ENCODE data around the gene DIP2C.
"Not testable (repeated sequence)": the region's sequence is repeated elsewhere in the genome, so short reads cannot be mapped to it uniquely, and the experiment has no call there.

DIP2C gene

GRCh38 chr10:420154-421121, 269.0 kb downstream of the DIP2C start:
- DNase-seq (ENCODE audit: low read depth in 2 of 2), result no peak

- no peak for DNase-seq (ENCODE audit: low read depth in 2 of 2)
Observed at GRCh38 chr10:418894-419293, 270.6 kb downstream of the DIP2C start.

- no peak for DNase-seq (ENCODE audit: low read depth in 2 of 2)
Observed at GRCh38 chr10:418226-418625, 271.2 kb downstream of the DIP2C start.

- no peak for DNase-seq (ENCODE audit: low read depth in 2 of 2)
Observed at GRCh38 chr10:416091-416515, 273.4 kb downstream of the DIP2C start.

- DNase-seq (ENCODE audit: low read depth in 2 of 2), result no peak
Observed at GRCh38 chr10:413662-414071, 275.8 kb downstream of the DIP2C start.

- DNase-seq (ENCODE audit: low read depth in 2 of 2), result no peak
Observed at GRCh38 chr10:412109-412508, 277.4 kb downstream of the DIP2C start.

GRCh38 chr10:411603-412002, 277.9 kb downstream of the DIP2C start:
- DNase-seq (ENCODE audit: low read depth in 2 of 2), result no peak

GRCh38 chr10:409408-410040, 279.9 kb downstream of the DIP2C start:
- no peak for DNase-seq (ENCODE audit: low read depth in 2 of 2)

- DNase-seq (ENCODE audit: low read depth in 2 of 2), result no peak
Observed at GRCh38 chr10:408236-408635, 281.2 kb downstream of the DIP2C start.

GRCh38 chr10:406976-407375, 282.5 kb downstream of the DIP2C start:
- no peak for DNase-seq (ENCODE audit: low read depth in 2 of 2)

GRCh38 chr10:405648-406047, 283.8 kb downstream of the DIP2C start:
- no peak for DNase-seq (ENCODE audit: low read depth in 2 of 2)

GRCh38 chr10:404991-405390, 284.5 kb downstream of the DIP2C start:
- DNase-seq (ENCODE audit: low read depth in 2 of 2), result no peak

- DNase-seq (ENCODE audit: low read depth in 2 of 2), result no peak
Observed at GRCh38 chr10:404346-404745, 285.1 kb downstream of the DIP2C start.

- DNase-seq (ENCODE audit: low read depth in 2 of 2), result no peak
Observed at GRCh38 chr10:398954-399353, 290.5 kb downstream of the DIP2C start.

GRCh38 chr10:397321-398068, 292.0 kb downstream of the DIP2C start:
- DNase-seq (ENCODE audit: low read depth in 2 of 2), result no peak

- DNase-seq (ENCODE audit: low read depth in 2 of 2), result no peak
Observed at GRCh38 chr10:396535-397220, 292.8 kb downstream of the DIP2C start.

- no peak for DNase-seq (ENCODE audit: low read depth in 2 of 2)
Observed at GRCh38 chr10:396107-396506, 293.4 kb downstream of the DIP2C start.

- DNase-seq (ENCODE audit: low read depth in 2 of 2), result no peak
Observed at GRCh38 chr10:395665-396064, 293.8 kb downstream of the DIP2C start.

GRCh38 chr10:394439-395101, 294.9 kb downstream of the DIP2C start:
- not testable (repeated sequence) for DNase-seq (ENCODE audit: low read depth in 2 of 2)

- no peak for DNase-seq (ENCODE audit: low read depth in 2 of 2)
Observed at GRCh38 chr10:393787-394438, 295.6 kb downstream of the DIP2C start.

Measured in stimulated activated CD4-positive, alpha-beta T cell treated with anti-CD3 and anti-CD28 coated beads, Interleukin-15, amount 100 ng/mL, for 48 hours (primary cell).